Superior temporal gyrus (tissue), 1 donor: ENCODE results near the gene CREB5.

Source experiments
- DNase-seq: peaks from one replicate; pipeline ENCODE4 v3.0.0-alpha.2; 2016; ENCODE audit errors: extremely low spot score

The CREB5 gene

GRCh38 chr7:28854750-28855074 is 442.4 kb downstream of the CREB5 start:
- no peak for DNase-seq

DNA sequence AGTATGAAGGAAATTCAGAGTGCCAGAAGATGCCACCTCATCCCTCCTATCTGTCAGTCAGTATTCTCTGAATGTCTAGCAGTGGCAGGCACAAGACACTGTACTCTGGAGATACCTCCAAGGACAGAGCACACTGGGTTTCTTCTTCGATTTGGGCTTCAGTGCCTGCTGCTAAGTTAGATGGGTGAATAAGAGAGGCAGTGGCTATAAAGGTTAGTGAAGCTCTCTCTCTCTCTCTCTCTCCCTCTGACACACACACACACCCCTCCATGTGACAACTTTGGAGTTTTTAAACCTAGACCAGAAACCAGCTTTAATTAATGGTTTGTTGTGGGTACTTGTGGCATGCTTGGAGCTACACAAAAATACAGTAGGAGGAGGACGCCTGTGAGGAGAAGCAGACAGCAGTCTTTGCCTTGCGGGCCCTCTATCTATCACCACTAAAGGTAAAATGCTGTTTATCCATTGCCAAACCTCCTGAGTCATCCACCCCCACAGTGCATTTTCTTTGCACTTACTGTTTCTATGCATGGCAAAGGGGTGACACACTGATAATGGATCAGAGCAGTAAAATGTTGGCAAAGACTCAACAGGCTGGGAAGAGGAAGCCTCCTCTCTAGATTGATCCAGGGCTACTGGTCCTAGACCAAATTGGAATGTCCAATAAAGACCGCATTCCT is 443.4 kb downstream of the CREB5 start:
- no peak for DNase-seq

- no peak for DNase-seq
Observed at GRCh38 chr7:28856656-28857055, 444.3 kb downstream of the CREB5 start.

- DNase-seq, result no peak
Observed at GRCh38 chr7:28858206-28858605, 445.9 kb downstream of the CREB5 start.

DNA sequence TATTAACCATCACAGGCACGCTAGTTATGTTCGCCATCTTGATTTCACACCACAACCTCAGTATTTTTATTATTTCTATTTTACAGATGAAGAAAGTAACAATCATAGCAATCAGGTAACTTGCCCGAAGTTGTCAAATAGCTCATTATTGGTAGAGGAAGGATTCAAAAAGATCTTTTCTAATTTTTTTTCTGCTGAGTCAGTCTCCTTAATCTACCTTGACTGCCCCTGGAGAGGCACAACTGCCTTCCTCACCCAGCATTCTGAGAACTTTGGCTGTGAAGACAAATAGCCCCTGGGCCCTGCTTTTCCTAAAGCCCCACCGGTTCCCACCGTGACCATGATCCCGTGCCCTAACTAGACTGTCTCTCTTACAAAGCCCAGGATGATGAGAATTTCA is 446.6 kb downstream of the CREB5 start:
- no peak for DNase-seq

DNA sequence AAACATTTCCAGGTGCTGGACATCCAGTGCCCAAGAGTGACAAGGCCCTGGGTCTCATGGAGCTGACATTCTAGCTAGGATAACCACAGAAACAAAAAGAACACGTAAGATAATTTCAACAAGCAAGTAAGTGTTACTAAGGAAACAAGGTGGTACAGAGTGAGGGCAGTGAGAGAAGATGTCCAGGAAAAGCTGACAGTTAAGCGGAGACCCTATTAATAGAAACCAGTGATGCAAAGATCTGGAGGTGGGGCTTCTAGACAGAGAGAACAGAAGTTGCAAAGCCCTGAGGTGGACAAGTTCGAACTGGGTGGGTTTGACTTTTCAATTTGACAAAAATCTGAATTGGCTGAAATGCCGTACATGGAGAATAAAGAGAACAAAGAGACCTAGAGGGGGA is 449.5 kb downstream of the CREB5 start:
- no peak for DNase-seq

- DNase-seq, result no peak
Observed at GRCh38 chr7:28862595-28863272, 450.4 kb downstream of the CREB5 start.

DNA sequence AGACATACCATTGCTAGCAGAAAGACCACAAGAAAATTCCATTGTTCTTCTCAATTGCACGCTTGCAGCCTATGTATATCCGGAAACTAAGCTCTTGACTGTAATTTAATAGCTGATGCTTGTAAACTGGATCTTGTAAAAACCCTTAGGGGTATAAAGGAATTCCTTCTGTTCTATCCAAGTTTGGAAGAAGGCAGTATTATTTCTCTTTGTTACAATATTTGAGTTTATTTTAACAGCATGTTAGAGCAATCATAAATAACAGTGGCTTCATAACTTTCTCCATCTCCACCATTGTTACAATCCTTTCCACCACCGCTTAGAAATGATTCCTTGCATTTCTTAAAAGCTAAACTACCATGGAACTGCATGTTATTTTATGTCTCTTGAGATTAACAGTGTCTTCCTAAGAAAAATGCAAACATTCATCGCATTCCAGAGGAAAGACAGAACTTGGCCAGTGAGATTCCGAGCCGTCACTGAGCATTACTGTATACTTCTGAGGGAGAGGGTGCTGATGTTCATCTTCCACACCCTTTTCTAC is 453.4 kb downstream of the CREB5 start:
- no peak for DNase-seq

GRCh38 chr7:28868712-28869111 is 456.4 kb downstream of the CREB5 start:
- DNase-seq, result no peak

DNA sequence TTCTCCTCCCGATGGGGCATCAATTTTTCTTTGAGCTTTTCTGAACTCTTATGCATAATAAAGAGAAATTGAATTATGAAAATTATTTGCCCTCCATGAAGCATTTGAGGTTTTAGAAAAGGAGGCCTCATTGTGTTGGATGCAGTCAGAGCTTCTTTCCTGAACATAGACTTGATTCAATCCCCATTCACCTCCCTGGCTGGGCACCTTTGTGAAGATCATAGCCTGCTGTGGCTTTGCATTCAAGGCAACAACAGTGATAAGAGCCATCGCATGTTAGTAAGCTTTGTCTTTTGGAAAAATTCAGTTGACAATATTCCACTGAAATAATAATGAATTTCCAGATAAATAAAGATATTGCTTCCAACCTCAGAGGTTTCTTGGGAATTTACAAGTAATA is 458.8 kb downstream of the CREB5 start:
- no peak for DNase-seq

GRCh38 chr7:28871631-28872030 is 459.3 kb downstream of the CREB5 start:
- DNase-seq, result no peak

DNA sequence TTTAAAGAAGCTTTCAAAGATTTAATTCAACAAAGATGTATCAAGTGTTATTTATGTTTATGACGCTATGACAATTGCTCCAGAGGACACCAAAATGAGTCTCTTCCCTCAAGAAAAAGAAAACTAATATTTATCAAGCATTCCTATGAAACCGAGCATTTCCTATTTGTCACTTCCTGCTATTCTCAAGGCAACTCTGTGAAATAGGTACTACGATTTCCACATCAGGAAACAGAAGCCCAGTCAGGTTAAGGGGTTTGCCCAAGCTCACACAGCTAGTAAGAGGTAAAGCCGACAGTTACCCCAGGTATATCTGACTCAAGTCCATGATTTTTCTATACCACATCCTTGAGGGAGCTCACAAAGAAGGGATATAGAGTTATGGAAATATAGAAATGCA is 459.9 kb downstream of the CREB5 start:
- no peak for DNase-seq

GRCh38 chr7:28873365-28873764 is 461.0 kb downstream of the CREB5 start:
- no peak for DNase-seq

GRCh38 chr7:28874001-28874400 is 461.7 kb downstream of the CREB5 start:
- DNase-seq, result no peak
